AG10803 (cell line): Measurements from ENCODE around the gene SERP2.

Source experiments
- DNase-seq: peaks from one replicate; pipeline ENCODE4 v3.0.0; 2010; ENCODE audit warnings: low read depth
- H3K4me3 ChIP-seq: 2 replicates; pipeline ENCODE4 v1.5.1; 2011; ENCODE audit warnings: mild to moderate bottlenecking, low read length, control low read depth
- CTCF ChIP-seq: conservative IDR thresholded peaks from 2 replicates; pipeline ENCODE4 v1.5.1; 2011; ENCODE audit warnings: mild to moderate bottlenecking, low read length, control low read depth, inconsistent platforms

Gene SERP2

GRCh38 chr13:44415815-44416214 is 42.2 kb downstream of the SERP2 start:
- no peak for DNase-seq
- no peak overlapping the region for H3K4me3 ChIP-seq
- TF ChIP-seq CTCF, result no peak

- no peak for DNase-seq
- H3K4me3 ChIP-seq, result no peak overlapping the region
- TF ChIP-seq CTCF, result no peak
Measured at GRCh38 chr13:44416301-44416700, 42.7 kb downstream of the SERP2 start.

GRCh38 chr13:44416744-44417143 is 43.1 kb downstream of the SERP2 start:
- no peak for DNase-seq
- H3K4me3 ChIP-seq, result no peak overlapping the region
- TF ChIP-seq CTCF, result no peak

GRCh38 chr13:44417446-44417845 is 43.8 kb downstream of the SERP2 start:
- H3K4me3 ChIP-seq, result no peak overlapping the region
- no peak for TF ChIP-seq CTCF
- no peak for DNase-seq

GRCh38 chr13:44417876-44418275 is 44.3 kb downstream of the SERP2 start:
- no peak for DNase-seq
- no peak overlapping the region for H3K4me3 ChIP-seq
- TF ChIP-seq CTCF, result no peak

- no peak for TF ChIP-seq CTCF
Measured at GRCh38 chr13:44420376-44421220, 47.0 kb downstream of the SERP2 start.

GRCh38 chr13:44421853-44422525 is 48.4 kb downstream of the SERP2 start:
- TF ChIP-seq CTCF, result no peak
- H3K4me3 ChIP-seq, result no peak overlapping the region
- no peak for DNase-seq

More at GRCh38 chr13:44420376-44421220, 47.0 kb downstream of the SERP2 start:
- H3K4me3 ChIP-seq, result no peak overlapping the region
- peak; percentile 23 for DNase-seq
